IMR-90 (cell line): ENCODE results near the gene PTH1R. TPM values are rescaled to one million over a fixed set of nuclear protein-coding genes. Genes with fewer than 3 reads are reported as not detected.

ENCODE experiments used
- ATAC-seq: fragments of 200-7000 bp; cut with Tn5 transposase; 2 replicates; pipeline ENCODE4 v1.9.1; 2020; ENCODE audit warnings: low read depth, mild to moderate bottlenecking, moderate library complexity
- BruUV-seq: library from RNA; stranded (reverse); fragments of 400-500 nt; replicated peaks from 2 replicates; lab custom pipeline; 2021; lab: Mats Ljungman, UMichigan
- CTCF ChIA-PET: fragments of 300-600 bp; formaldehyde crosslinking; extraction: SDS; loops from one replicate; lab custom pipeline; 2021; ENCODE audit warnings: antibody characterized with exemption; lab: Yijun Ruan, JAX
- POLR2A ChIA-PET: fragments of 300-600 bp; sonication (Branson Sonifier 250); formaldehyde crosslinking; loops from one replicate; lab custom pipeline; 2022; ENCODE audit warnings: antibody characterized with exemption; ENCODE audit not compliant: unreplicated experiment; lab: Charles Lee
- DNase-seq: peaks from one replicate; pipeline ENCODE4 v3.0.0; 2013
- H2AFZ ChIP-seq: replicated peaks from 2 replicates; pipeline ENCODE3; 2013; ENCODE audit warnings: low read length, mild to moderate bottlenecking; ENCODE audit not compliant: poor library complexity
- H2AK5ac ChIP-seq: 2 replicates; pipeline ENCODE4 v1.6.1; 2013; ENCODE audit warnings: low read depth, low read length, inconsistent platforms
- H2AK9ac ChIP-seq: replicated peaks from 2 replicates; pipeline ENCODE3; 2013; ENCODE audit warnings: mild to moderate bottlenecking, low read depth, low read length, moderate library complexity; ENCODE audit not compliant: poor library complexity
- H2BK120ac ChIP-seq: 2 replicates; pipeline ENCODE4 v1.6.1; 2013; ENCODE audit warnings: low read depth, low read length, inconsistent platforms
- H2BK15ac ChIP-seq: 3 replicates; pipeline ENCODE4 v1.6.1; 2013; ENCODE audit warnings: low read depth, low read length, inconsistent platforms
- H2BK20ac ChIP-seq: 2 replicates; pipeline ENCODE4 v1.6.1; 2013; ENCODE audit warnings: low read depth, mild to moderate bottlenecking, inconsistent platforms, low read length, moderate library complexity
- H2BK5ac ChIP-seq: 2 replicates; pipeline ENCODE4 v1.6.1; 2013; ENCODE audit warnings: mild to moderate bottlenecking, low read depth, low read length, inconsistent platforms; ENCODE audit not compliant: poor library complexity, severe bottlenecking
- H3K14ac ChIP-seq: replicated peaks from 2 replicates; pipeline ENCODE4 v1.6.1; 2013; ENCODE audit warnings: low read depth, low read length, inconsistent platforms
- H3K18ac ChIP-seq: 2 replicates; pipeline ENCODE4 v1.6.1; 2013; ENCODE audit warnings: low read depth, low read length, control low read depth
- H3K23ac ChIP-seq: 2 replicates; pipeline ENCODE4 v1.6.1; 2013; ENCODE audit warnings: low read depth, low read length, inconsistent platforms
- H3K27ac ChIP-seq: 2 replicates; pipeline ENCODE4 v1.5.1; 2013; ENCODE audit warnings: mild to moderate bottlenecking, control low read depth, low read length; ENCODE audit not compliant: insufficient read depth
- H3K27me3 ChIP-seq: 2 replicates; pipeline ENCODE4 v1.6.1; 2013; ENCODE audit warnings: low read length; ENCODE audit not compliant: control insufficient read depth, insufficient read depth
- H3K36me3 ChIP-seq: 2 replicates; pipeline ENCODE4 v1.6.1; 2013; ENCODE audit warnings: low read length, mixed read lengths; ENCODE audit not compliant: control insufficient read depth, insufficient read depth
- H3K4ac ChIP-seq: 2 replicates; pipeline ENCODE4 v1.6.1; 2013; ENCODE audit warnings: low read depth, low read length, inconsistent platforms
- H3K4me1 ChIP-seq: 2 replicates; pipeline ENCODE4 v1.6.1; 2013; ENCODE audit warnings: low read length, mixed read lengths; ENCODE audit not compliant: control insufficient read depth, insufficient read depth
- H3K4me2 ChIP-seq: 2 replicates; pipeline ENCODE4 v1.6.1; 2013; ENCODE audit warnings: low read depth, mild to moderate bottlenecking, control low read depth, low read length, moderate library complexity
- H3K4me3 ChIP-seq: 2 replicates; pipeline ENCODE4 v1.5.1; 2013; ENCODE audit warnings: low read depth, mild to moderate bottlenecking, control low read depth, low read length, moderate library complexity; ENCODE audit not compliant: insufficient read depth
- H3K56ac ChIP-seq: 2 replicates; pipeline ENCODE4 v1.6.1; 2013; ENCODE audit warnings: low read length, inconsistent platforms; ENCODE audit not compliant: insufficient read depth; ENCODE audit errors: extremely low read depth
- H3K79me1 ChIP-seq, 2 experiments: 2 replicates each; pipeline ENCODE4 v1.6.1; 2013; ENCODE audit warnings: low read length in 2 of 2, inconsistent platforms in 1 of 2, low read depth in 1 of 2
- H3K9ac ChIP-seq: 2 replicates; pipeline ENCODE4 v1.6.1; 2013; ENCODE audit warnings: low read depth, low read length, control low read depth
- H3K9me1 ChIP-seq: 2 replicates; pipeline ENCODE4 v1.6.1; 2013; ENCODE audit warnings: low read length, inconsistent platforms; ENCODE audit not compliant: insufficient read depth
- H3K9me3 ChIP-seq: 2 replicates; pipeline ENCODE4 v1.6.1; 2013; ENCODE audit warnings: low read length; ENCODE audit not compliant: control insufficient read depth, insufficient read depth
- H4K20me1 ChIP-seq: 2 replicates; pipeline ENCODE4 v1.6.1; 2013; ENCODE audit warnings: low read length, inconsistent platforms; ENCODE audit not compliant: insufficient read depth
- H4K5ac ChIP-seq: 2 replicates; pipeline ENCODE4 v1.6.1; 2013; ENCODE audit warnings: mild to moderate bottlenecking, low read depth, low read length, control low read depth
- H4K8ac ChIP-seq, 2 experiments: 2 replicates each; pipeline ENCODE4 v1.6.1; 2013; ENCODE audit warnings: low read depth in 2 of 2, low read length in 2 of 2, control low read depth in 1 of 2, inconsistent platforms in 1 of 2
- H4K91ac ChIP-seq: 2 replicates; pipeline ENCODE4 v1.6.1; 2013; ENCODE audit warnings: low read depth, low read length, inconsistent platforms; ENCODE audit not compliant: insufficient read depth
- MAFK ChIP-seq: IDR thresholded peaks from 2 replicates; pipeline ENCODE4 v1.6.1; 2012; ENCODE audit warnings: low read depth, low read length, improper control_type of control experiment
- NFE2L2 ChIP-seq: fragments of 150-350 bp; IDR thresholded peaks from 2 replicates; pipeline ENCODE4 v1.6.1; 2016; ENCODE audit warnings: low read depth, mild to moderate bottlenecking, low read length
- WGBS, 2 experiments: methylation state at CpG; one replicate each; pipeline versions ENCODE4 v1.1.5 to v1.1.7; 2013; ENCODE audit warnings: missing lambda C conversion rate in 2 of 2; ENCODE audit not compliant: insufficient read length in 1 of 2; ENCODE audit errors: extremely low coverage in 2 of 2; 5-methylcytosine and 5-hydroxymethylcytosine counted together
- dilution Hi-C: fragments of 300-500 bp; cut with HindIII; formaldehyde crosslinking; loops from one replicate; pipeline ENCODE4 v1.14.3; 2018; ENCODE audit warnings: low sequenced_read_pairs; ENCODE audit not compliant: unreplicated experiment
- in situ Hi-C: fragments of 300-500 bp; cut with MboI; formaldehyde crosslinking; loops from 3 replicates; pipeline ENCODE4 v1.14.3; 2019; ENCODE audit warnings: low sequenced_read_pairs, inconsistent platforms, mixed read lengths
- intact Hi-C: fragments of 100-400 bp; cut with micrococcal nuclease; formaldehyde crosslinking; loops from 2 replicates; pipeline ENCODE4 v1.10.0; 2022
- polyA plus RNA-seq, 3 experiments: library from polyadenylated mRNA; depleted of rRNA; stranded (reverse); fragments of >200 nt; gene quantifications; 2 replicates each; pipeline ENCODE4 v1.2.3, GENCODE V29; 2012; ENCODE audit warnings: low replicate concordance in 1 of 3
- total RNA-seq: library from RNA; depleted of rRNA; stranded (reverse); fragments of >200 nt; gene quantifications from 2 replicates; pipeline ENCODE4 v1.2.3, GENCODE V29; 2012

The PTH1R gene
- total and polyA plus RNA-seq, 2 of the 4 experiments (the other 2 are of a cell fraction) = 0.15 to 0.18 TPM

GRCh38 chr3:46894256-46894655 is 16.7 kb downstream of the PTH1R start:
- WGBS, 2 experiments = 95% methylated on average over 4 of the region's 6 CpGs; no CpG with 5 or more reads in 1 of the 2 experiments
- H3K9me3 ChIP-seq = no peaks in the 10 kb centered on the region
- DNase-seq (no peak), ATAC-seq (no peak)
- no peak overlapping the region for H3K56ac ChIP-seq
- H4K8ac ChIP-seq = no peak overlapping the region
- H3K27me3 ChIP-seq = peaks cover 38% of the 10 kb centered on the region
- no peak overlapping the region for H2BK120ac ChIP-seq
- no peak for TF ChIP-seq NFE2L2
- no peak for TF ChIP-seq MAFK
- no peak overlapping the region for H3K14ac ChIP-seq
- no peaks in the 10 kb centered on the region for H3K36me3 ChIP-seq
- H3K23ac ChIP-seq = no peak overlapping the region
- H4K5ac ChIP-seq = no peak overlapping the region
- POLR2A ChIA-PET = no interaction called here
- H3K4ac ChIP-seq = no peak overlapping the region
- H2BK20ac ChIP-seq = no peak overlapping the region
- H3K9ac ChIP-seq = no peak overlapping the region
- H2BK5ac ChIP-seq = no peak overlapping the region
- peaks cover 4% of the 10 kb centered on the region for H4K20me1 ChIP-seq
- no peak overlapping the region for H2AK9ac ChIP-seq
- H4K91ac ChIP-seq = no peak overlapping the region
- CTCF ChIA-PET = no interaction called here
- no peak overlapping the region for H2BK15ac ChIP-seq
- no peak overlapping the region for H3K4me2 ChIP-seq
- H3K18ac ChIP-seq = no peak overlapping the region
- dilution Hi-C loops (no loop called here), intact Hi-C loops (no loop called here), in situ Hi-C loops (loop anchor here (25.0 kb wide), 1 partner anchor 407 kb away; the partner anchor contains the start of gene RTP3)
- H3K9me1 ChIP-seq = 0 out of 2 replicates have a peak, but pooled peaks cover 3% of the 10 kb centered on the region
- H2AK5ac ChIP-seq = no peak overlapping the region
- no TSS peak for BruUV-seq
- no peaks in the 10 kb centered on the region for H3K79me1 ChIP-seq
- H3K27ac ChIP-seq = no peak overlapping the region
- no peaks in the 10 kb centered on the region; the same call in 1 of the 2 replicates for H3K4me1 ChIP-seq
- no peak overlapping the region for H3K4me3 ChIP-seq
- no peak overlapping the region for H2AFZ ChIP-seq
